Stimulated activated CD8-positive, alpha-beta memory T cell treated with anti-CD3 and anti-CD28 coated beads, Interleukin-15, amount 100 ng/mL, for 48 hours (primary cell): ENCODE data around the gene SLC36A2.

ENCODE experiments used
- DNase-seq, 2 donors: peaks; one replicate each; pipeline ENCODE4 v3.0.0-alpha.2; 2020; ENCODE audit warnings: low read depth in 2 of 2

The SLC36A2 gene

DNA sequence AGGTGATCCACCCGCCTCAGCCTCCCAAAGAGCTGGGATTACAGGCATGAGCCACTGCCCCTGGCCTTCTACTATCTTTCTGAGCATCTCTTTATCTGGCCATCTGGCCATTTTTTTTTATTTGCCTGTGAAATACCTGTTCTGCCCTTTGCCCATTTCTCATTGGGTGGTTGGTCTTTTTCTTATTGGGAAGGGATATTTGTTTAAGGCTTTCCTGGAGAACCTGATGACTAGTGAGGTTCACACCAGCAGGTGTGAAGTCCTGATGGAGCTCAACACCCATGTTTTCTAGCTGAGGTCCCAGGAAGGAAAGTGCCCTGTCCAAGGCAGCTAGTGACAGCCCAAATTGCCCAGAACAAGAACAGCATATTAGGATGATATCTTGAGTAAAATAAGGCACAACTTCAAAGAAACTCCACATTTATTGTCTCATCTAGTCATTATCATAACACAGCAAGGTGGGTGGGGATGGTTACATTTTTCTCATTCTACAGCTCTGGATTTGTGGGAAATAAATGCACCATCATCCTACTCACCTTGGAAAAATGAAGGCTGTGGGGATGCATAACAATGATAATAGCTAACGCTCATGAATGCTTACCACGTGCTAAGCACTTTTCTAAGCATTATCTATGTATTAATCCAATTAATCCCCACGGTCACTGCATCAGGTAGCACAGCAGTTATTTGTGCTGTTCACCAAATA is 64.1 kb downstream of the SLC36A2 start:
- no peak for DNase-seq

DNA sequence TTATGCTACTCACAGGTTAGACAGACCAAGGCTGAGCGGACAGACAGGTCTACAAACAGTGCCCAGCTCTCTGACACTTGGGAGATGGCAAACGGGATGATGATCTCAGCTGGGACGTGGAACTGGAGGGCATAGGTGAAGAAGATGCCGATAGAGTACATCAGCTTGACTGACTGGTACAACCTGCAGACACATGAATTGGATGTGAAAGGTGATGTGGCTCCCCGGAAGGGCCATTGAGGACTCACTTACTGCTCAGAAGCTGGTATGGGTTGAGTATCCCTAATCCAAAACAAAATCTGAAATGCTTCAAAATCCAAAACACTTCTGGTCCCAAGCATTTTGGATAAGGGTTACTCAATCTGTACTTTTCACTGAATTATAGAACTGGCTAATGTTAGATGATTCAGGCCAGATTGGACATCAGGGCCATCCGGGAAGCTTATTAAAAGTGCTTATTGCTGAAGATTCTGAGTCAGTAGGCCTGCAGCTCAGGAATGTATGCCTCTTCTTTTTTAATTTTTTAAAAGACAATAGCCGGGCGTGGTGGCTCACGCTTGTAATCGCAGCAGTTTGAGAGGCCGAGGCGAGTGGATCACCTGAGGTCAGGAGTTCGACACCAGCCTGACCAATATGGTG is 66.2 kb downstream of the SLC36A2 start:
- DNase-seq, result no peak

DNA sequence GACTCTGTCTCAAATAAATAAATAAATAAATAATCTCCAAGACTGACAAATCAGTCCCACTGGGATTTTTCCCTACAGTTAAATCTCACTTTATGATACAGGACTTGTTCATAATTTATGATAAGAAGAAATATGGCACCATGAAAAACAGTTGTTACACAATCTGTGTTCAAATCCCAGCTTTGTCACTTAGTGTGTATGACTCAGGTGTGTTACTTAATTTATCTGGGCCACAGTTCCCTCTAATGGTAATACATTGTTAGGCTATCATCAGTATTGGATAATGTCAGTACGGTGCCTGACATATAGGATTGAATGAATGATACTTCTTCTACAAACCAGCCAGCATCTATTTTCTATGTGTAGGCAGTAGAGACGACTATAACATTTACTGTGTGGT is 66.9 kb downstream of the SLC36A2 start:
- no peak for DNase-seq

DNA sequence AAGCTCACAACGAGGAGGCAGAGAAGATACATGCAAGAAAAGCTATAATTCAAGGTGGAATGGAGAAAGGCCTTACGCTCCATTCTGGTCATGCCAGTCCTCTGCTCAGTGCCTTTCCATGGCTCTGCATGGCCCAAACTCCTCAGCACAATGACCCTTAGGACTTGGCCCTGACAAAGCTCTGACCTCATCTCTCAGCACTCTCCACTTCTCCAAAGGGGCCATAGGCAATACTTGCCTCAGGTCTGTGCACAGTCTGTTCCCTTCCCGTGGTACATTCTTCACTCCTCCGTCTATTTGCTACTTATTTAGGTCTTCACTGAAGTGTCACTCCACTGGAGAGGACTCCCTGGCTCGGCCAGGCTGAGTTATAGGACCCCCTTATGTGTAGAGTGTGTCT is 68.5 kb downstream of the SLC36A2 start:
- no peak for DNase-seq

DNA sequence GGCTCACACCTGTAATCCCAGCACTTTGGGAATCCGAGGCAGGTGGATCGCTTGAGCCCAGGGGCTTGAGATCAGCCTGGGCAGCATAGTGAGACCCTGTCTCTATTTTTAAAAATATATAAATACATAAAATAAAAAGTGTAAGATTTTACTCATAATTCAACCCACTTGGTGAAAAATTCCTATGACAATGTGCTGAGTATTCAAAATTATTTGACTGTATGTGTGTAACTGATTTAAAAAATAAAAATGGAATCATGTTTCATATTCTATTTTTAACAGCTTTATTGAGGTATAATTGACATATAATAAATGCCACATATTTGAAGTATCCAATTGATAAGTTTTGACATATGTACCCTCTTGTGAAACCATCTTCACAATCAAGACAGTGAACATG is 71.6 kb downstream of the SLC36A2 start:
- no peak for DNase-seq

DNA sequence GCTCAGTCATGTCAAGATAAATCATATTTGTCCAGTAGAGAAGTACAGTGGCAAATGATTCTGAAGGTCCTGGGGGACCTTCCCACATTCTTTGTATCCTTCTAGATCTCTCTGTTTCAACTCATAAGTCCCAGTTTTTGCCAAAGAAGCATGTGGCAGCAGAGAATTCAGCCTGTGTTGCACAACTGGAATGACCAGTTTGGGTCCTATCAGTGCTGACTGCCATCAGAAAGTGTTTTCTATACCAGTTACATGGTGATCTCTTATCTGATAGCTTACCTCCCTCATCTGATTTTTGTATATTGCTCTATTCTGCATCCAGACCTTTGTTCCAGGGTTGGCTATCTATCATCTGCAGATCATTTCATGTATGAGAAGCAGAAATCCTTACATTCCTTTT is 72.7 kb downstream of the SLC36A2 start:
- no peak for DNase-seq

DNA sequence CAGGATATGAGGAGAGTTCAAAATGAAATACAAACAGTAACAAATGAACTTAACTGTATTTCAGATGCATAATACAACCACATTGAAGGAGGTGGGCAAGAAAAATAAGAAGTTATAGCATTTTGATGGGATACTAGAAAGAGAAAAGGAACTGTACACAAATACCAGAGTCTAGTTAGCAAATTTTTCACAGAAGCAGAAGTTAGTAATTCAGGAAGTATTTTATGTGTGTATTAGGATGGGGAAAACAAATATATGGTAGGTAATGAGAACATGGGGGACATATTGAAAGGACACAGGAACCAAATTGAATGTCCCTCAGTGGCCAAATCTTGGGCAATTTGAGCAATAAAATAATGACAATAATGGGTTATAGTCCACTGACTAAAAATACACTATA is 76.0 kb downstream of the SLC36A2 start:
- no peak for DNase-seq

DNA sequence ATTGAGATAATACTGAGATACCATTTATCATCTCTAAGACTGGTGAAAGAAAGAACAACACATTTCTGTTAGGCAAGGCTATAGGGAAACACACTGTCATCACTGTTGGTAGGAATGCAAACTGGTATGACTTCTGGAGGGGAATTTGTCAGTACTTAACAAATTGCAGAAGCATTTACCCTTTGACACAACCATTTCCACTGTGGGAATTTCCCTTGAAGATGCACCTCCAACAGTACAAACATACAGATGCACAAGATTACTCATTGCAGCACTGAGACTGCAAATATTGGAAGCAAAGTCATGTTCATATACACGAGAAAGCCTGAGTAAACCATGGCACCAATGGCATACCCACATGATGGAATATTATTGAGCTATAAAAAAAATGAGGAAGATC is 76.8 kb downstream of the SLC36A2 start:
- no peak for DNase-seq

DNA sequence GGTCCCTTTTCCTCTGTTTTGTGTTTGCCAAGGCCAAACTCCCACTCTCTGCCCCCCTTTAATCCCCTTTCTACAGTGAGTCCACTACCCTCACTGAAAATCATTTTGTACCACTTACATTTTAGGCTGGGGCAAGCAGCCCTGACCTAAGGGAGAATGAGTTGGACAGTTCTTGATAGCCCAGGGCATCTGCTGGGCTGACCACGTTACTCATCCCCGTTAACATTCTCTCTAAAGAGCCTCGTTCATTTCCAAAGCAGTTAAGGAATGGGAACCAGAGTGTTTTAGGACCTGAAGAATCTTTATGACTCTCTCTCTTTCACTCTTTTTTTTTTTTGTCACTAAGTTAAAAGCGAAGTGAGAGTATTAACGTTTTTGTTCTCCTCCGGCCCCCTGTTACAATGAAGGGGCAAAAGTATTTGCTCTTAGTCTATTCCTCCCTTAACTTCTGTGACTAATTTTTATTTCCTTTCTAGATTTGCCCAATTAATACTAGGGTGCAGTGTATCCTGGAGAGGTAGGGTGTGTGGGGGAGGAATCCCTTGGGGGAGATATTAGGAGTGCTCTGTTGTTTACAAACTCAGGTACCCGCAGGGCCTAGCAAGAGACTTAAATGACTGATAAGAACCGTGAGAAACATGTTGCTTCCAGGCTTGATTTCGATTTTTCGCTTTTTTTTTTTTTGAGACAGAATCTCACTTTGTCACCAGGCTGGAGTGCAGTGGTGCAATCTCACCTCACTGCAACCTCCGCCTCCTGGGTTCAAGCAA is 79.7 kb downstream of the SLC36A2 start:
- no peak for DNase-seq
